ENCODE results near the gene HOXA13. TPM values are rescaled to one million over a fixed set of nuclear protein-coding genes. Genes with fewer than 3 reads are reported as not detected.

The HOXA13 gene
- total RNA-seq, 1 donor from 2014 or later = not detected

- no peak for DNase-seq (ENCODE audit: low read depth, low spot score)
- H3K4me1 Mint-ChIP-seq = peaks cover 15% of the 10 kb centered on the region
- peaks cover 4% of the 10 kb centered on the region for H3K36me3 Mint-ChIP-seq (ENCODE audit: low read depth)
- peak overlapping the region; percentile 50 for H3K4me3 Mint-ChIP-seq
- no peaks in the 10 kb centered on the region for H3K9me3 Mint-ChIP-seq
- H3K27me3 Mint-ChIP-seq (ENCODE audit: low read depth) = peaks cover 97% of the 10 kb centered on the region
- no peak for TF ChIP-seq CTCF (conservative IDR thresholded peaks at IDR 0.05)
- H3K27ac Mint-ChIP-seq (ENCODE audit: unreplicated experiment) = no peak overlapping the region
Measured at GRCh38 chr7:27238979-27239386, 39.1 kb upstream of the HOXA13 start.

- DNase-seq (ENCODE audit: low read depth, low spot score) = no peak
- peaks cover 98% of the 10 kb centered on the region for H3K27me3 Mint-ChIP-seq (ENCODE audit: low read depth)
- no peak overlapping the region for H3K27ac Mint-ChIP-seq (ENCODE audit: unreplicated experiment)
- no peaks in the 10 kb centered on the region for H3K36me3 Mint-ChIP-seq (ENCODE audit: low read depth)
- H3K9me3 Mint-ChIP-seq = no peaks in the 10 kb centered on the region
- no peak for TF ChIP-seq CTCF (conservative IDR thresholded peaks at IDR 0.05)
- H3K4me1 Mint-ChIP-seq = peaks cover 12% of the 10 kb centered on the region
- peak overlapping the region; percentile 50 for H3K4me3 Mint-ChIP-seq
Measured at GRCh38 chr7:27237735-27238334, 37.9 kb upstream of the HOXA13 start.

GRCh38 chr7:27235387-27236311 is 35.8 kb upstream of the HOXA13 start:
- Mint-ChIP-seq H3K27me3 (ENCODE audit: low read depth) (peaks cover 86% of the 10 kb centered on the region), H3K4me3 (peak overlapping the region; percentile 73), H3K36me3 (ENCODE audit: low read depth) (no peaks in the 10 kb centered on the region), H3K4me1 (peaks cover 3% of the 10 kb centered on the region), H3K27ac (ENCODE audit: unreplicated experiment) (no peak overlapping the region), H3K9me3 (no peaks in the 10 kb centered on the region)
- peak; percentile 69 for DNase-seq (ENCODE audit: low read depth, low spot score)
- peak; percentile 55 for TF ChIP-seq CTCF (conservative IDR thresholded peaks at IDR 0.05)

GRCh38 chr7:27229448-27229847 is 29.6 kb upstream of the HOXA13 start:
- no peak for DNase-seq (ENCODE audit: low read depth, low spot score)
- Mint-ChIP-seq H3K4me1 (peaks cover 4% of the 10 kb centered on the region), H3K4me3 (no peak overlapping the region), H3K27me3 (ENCODE audit: low read depth) (peaks cover 88% of the 10 kb centered on the region), H3K36me3 (ENCODE audit: low read depth) (no peaks in the 10 kb centered on the region), H3K27ac (ENCODE audit: unreplicated experiment) (no peak overlapping the region), H3K9me3 (no peaks in the 10 kb centered on the region)
- no peak for TF ChIP-seq CTCF (conservative IDR thresholded peaks at IDR 0.05)

- TF ChIP-seq CTCF (conservative IDR thresholded peaks at IDR 0.05) = no peak
Measured at GRCh38 chr7:27224983-27225934, 25.4 kb upstream of the HOXA13 start.

More at GRCh38 chr7:27224983-27225934, 25.4 kb upstream of the HOXA13 start:
- Mint-ChIP-seq H3K27ac (ENCODE audit: unreplicated experiment) (no peak overlapping the region), H3K27me3 (ENCODE audit: low read depth) (peaks cover 97% of the 10 kb centered on the region), H3K36me3 (ENCODE audit: low read depth) (no peaks in the 10 kb centered on the region), H3K4me1 (peaks cover 4% of the 10 kb centered on the region), H3K9me3 (no peaks in the 10 kb centered on the region), H3K4me3 (no peak overlapping the region)
- DNase-seq (ENCODE audit: low read depth, low spot score) = no peak
